Upper lobe of left lung (tissue), 6 donors: ENCODE results near the gene SLC6A19. TPM values are rescaled to one million over a fixed set of nuclear protein-coding genes. Genes with fewer than 3 reads are reported as not detected.

Source experiments
- ATAC-seq, 2 donors: fragments of 200-7000 bp; cut with Tn5 transposase; one replicate each; pipeline ENCODE4 v1.9.1; 2022; ENCODE audit warnings: mild to moderate bottlenecking in 2 of 2, moderate library complexity in 2 of 2; ENCODE audit not compliant: low FRiP score in 2 of 2
- DNase-seq, 2 donors: peaks; one replicate each; pipeline ENCODE4 v3.0.0-alpha.2; 2019 to 2020
- H3K27ac ChIP-seq, 4 donors: fragments of 200-600 bp; sonication (generic); one replicate each; pipeline ENCODE4 v1.5.1; 2016 to 2019
- H3K27me3 ChIP-seq, 4 donors: fragments of 200-600 bp; sonication (generic); one replicate each; pipeline ENCODE4 v1.5.1; 2017 to 2019
- H3K36me3 ChIP-seq, 4 donors: fragments of 200-600 bp; sonication (generic); one replicate each; pipeline ENCODE4 v1.5.1; 2016 to 2019
- H3K4me1 ChIP-seq, 4 donors: fragments of 200-600 bp; sonication (generic); one replicate each; pipeline ENCODE4 v1.5.1; 2018 to 2019
- H3K4me3 ChIP-seq, 4 donors: fragments of 200-600 bp; sonication (generic); one replicate each; pipeline ENCODE4 v1.5.1; 2017 to 2019; ENCODE audit warnings: mild to moderate bottlenecking in 2 of 4, moderate library complexity in 1 of 4
- H3K9me3 ChIP-seq, 4 donors: fragments of 200-600 bp; sonication (generic); one replicate each; pipeline ENCODE4 v1.5.1; 2018 to 2019
- CTCF ChIP-seq, 6 experiments: fragments of 450-650 bp in 4 of 6; fragments of 200-600 bp in 2 of 6; sonication (generic) in 2 of 6; IDR thresholded peaks; one replicate each; pipeline ENCODE4 v1.5.1; 2016 to 2019; ENCODE audit warnings: antibody characterized with exemption in 6 of 6
- EP300 ChIP-seq, 4 donors: sonication (generic); formaldehyde crosslinking; IDR thresholded peaks; one replicate each; pipeline ENCODE4 v1.5.1; 2017; ENCODE audit warnings: antibody characterized with exemption in 4 of 4, control low read depth in 2 of 4
- POLR2A ChIP-seq, 4 donors: fragments of 450-650 bp; IDR thresholded peaks; one replicate each; pipeline ENCODE4 v1.5.1; 2016 to 2017; ENCODE audit warnings: antibody characterized with exemption in 4 of 4, mild to moderate bottlenecking in 2 of 4
- POLR2AphosphoS5 ChIP-seq, 2 donors: sonication (generic); formaldehyde crosslinking; IDR thresholded peaks; one replicate each; pipeline ENCODE4 v1.5.1; 2017; ENCODE audit warnings: antibody characterized with exemption in 2 of 2
- WGBS, 2 donors: methylation state at CpG; one replicate each; pipeline ENCODE4 v1.1.5; 2017 to 2018; 5-methylcytosine and 5-hydroxymethylcytosine counted together
- total RNA-seq, 6 donors: library from RNA; depleted of rRNA in 4 of 6; stranded (reverse); fragments of >200 nt in 4 of 6; gene quantifications; one replicate each; pipeline versions ENCODE4 v1.1.0 to v1.2.1, GENCODE V29; 2016 to 2021
- donor health status: DM: no; HTN: no; CAD: no; lungs with moderate emphysema.
- donor health status: DM: no; HTN: yes; CAD: no; lungs with severe emphysema.

SLC6A19 gene
- total RNA-seq, 6 donors from 2014 or later: 0.03 to 0.06 TPM; not detected in 4

GRCh38 chr5:1252681-1253080 lies 51.3 kb downstream of the SLC6A19 start:
- no peaks in the 10 kb centered on the region for H3K4me1 ChIP-seq
- H3K36me3 ChIP-seq: no peaks in the 10 kb centered on the region
- no peak overlapping the region for H3K27ac ChIP-seq
- DNase-seq (peak in 1 of 2 donors; percentile 42), ATAC-seq (no peak)
- 83 to 89% methylated on average over 5 to 8 of the region's 9 CpGs for WGBS, 2 donors
- no peak overlapping the region for H3K4me3 ChIP-seq
- H3K9me3 ChIP-seq: no peaks in the 10 kb centered on the region
- H3K27me3 ChIP-seq: no peaks in the 10 kb centered on the region
- TF ChIP-seq POLR2AphosphoS5 (IDR thresholded peaks at IDR 0.05): no peak

- 85 to 92% methylated on average over 8 to 22 of the region's 33 CpGs for WGBS, 2 donors
- Histone ChIP-seq H3K27me3 (no peaks in the 10 kb centered on the region), H3K9me3 (no peaks in the 10 kb centered on the region), H3K27ac (no peak overlapping the region), H3K36me3 (no peaks in the 10 kb centered on the region), H3K4me3 (no peak overlapping the region), H3K4me1 (no peaks in the 10 kb centered on the region)
- TF ChIP-seq CTCF (IDR thresholded peaks at IDR 0.05) (no peak), EP300 (IDR thresholded peaks at IDR 0.05) (no peak), POLR2A (IDR thresholded peaks at IDR 0.05) (no peak), POLR2AphosphoS5 (IDR thresholded peaks at IDR 0.05) (no peak)
- ATAC-seq (no peak), DNase-seq (peak in 1 of 2 donors; percentile 79)
These were observed 52.2 kb downstream of the SLC6A19 start for GRCh38 chr5:1253456-1254105.

GRCh38 chr5:1254196-1254595 lies 52.8 kb downstream of the SLC6A19 start:
- no peaks in the 10 kb centered on the region for H3K9me3 ChIP-seq
- no peaks in the 10 kb centered on the region for H3K27me3 ChIP-seq
- DNase-seq (peak in 1 of 2 donors; percentile 69), ATAC-seq (no peak)
- H3K36me3 ChIP-seq: no peaks in the 10 kb centered on the region
- no peaks in the 10 kb centered on the region for H3K4me1 ChIP-seq
- WGBS, 2 donors: 88 to 91% methylated on average over 9 to 12 of the region's 19 CpGs
- H3K4me3 ChIP-seq: no peak overlapping the region
- TF ChIP-seq POLR2AphosphoS5 (IDR thresholded peaks at IDR 0.05): no peak
- no peak for TF ChIP-seq CTCF (IDR thresholded peaks at IDR 0.05)
- no peak for TF ChIP-seq EP300 (IDR thresholded peaks at IDR 0.05)
- no peak for TF ChIP-seq POLR2A (IDR thresholded peaks at IDR 0.05)
- H3K27ac ChIP-seq: no peak overlapping the region

GRCh38 chr5:1255081-1255561 lies 53.7 kb downstream of the SLC6A19 start:
- Histone ChIP-seq H3K4me1 (no peaks in the 10 kb centered on the region), H3K27me3 (no peaks in the 10 kb centered on the region), H3K4me3 (no peak overlapping the region), H3K27ac (no peak overlapping the region), H3K36me3 (no peaks in the 10 kb centered on the region), H3K9me3 (no peaks in the 10 kb centered on the region)
- 68 to 75% methylated on average over 14 to 16 of the region's 16 CpGs for WGBS, 2 donors
- no peak for ATAC-seq
- DNase-seq: peak in 1 of 2 donors; percentile 32
- TF ChIP-seq POLR2AphosphoS5 (IDR thresholded peaks at IDR 0.05) (no peak), CTCF (IDR thresholded peaks at IDR 0.05) (no peak), POLR2A (IDR thresholded peaks at IDR 0.05) (no peak), EP300 (IDR thresholded peaks at IDR 0.05) (no peak)

GRCh38 chr5:1256776-1257175 lies 55.4 kb downstream of the SLC6A19 start:
- peak in 1 of 2 donors; percentile 61 for DNase-seq
- Histone ChIP-seq H3K4me3 (no peak overlapping the region), H3K27ac (no peak overlapping the region), H3K27me3 (no peaks in the 10 kb centered on the region), H3K4me1 (no peaks in the 10 kb centered on the region), H3K9me3 (peaks cover 0 to 3% (median 0%) of the 10 kb centered on the region in 4 donors), H3K36me3 (no peaks in the 10 kb centered on the region)
- no peak for TF ChIP-seq POLR2AphosphoS5 (IDR thresholded peaks at IDR 0.05)
- TF ChIP-seq POLR2A (IDR thresholded peaks at IDR 0.05): no peak
- no peak for TF ChIP-seq EP300 (IDR thresholded peaks at IDR 0.05)
- TF ChIP-seq CTCF (IDR thresholded peaks at IDR 0.05): no peak
- 83 to 90% methylated on average over 2 to 15 of the region's 23 CpGs for WGBS, 2 donors
- ATAC-seq: no peak
